ENCODE data around the gene WDFY4.

WDFY4 gene

DNA sequence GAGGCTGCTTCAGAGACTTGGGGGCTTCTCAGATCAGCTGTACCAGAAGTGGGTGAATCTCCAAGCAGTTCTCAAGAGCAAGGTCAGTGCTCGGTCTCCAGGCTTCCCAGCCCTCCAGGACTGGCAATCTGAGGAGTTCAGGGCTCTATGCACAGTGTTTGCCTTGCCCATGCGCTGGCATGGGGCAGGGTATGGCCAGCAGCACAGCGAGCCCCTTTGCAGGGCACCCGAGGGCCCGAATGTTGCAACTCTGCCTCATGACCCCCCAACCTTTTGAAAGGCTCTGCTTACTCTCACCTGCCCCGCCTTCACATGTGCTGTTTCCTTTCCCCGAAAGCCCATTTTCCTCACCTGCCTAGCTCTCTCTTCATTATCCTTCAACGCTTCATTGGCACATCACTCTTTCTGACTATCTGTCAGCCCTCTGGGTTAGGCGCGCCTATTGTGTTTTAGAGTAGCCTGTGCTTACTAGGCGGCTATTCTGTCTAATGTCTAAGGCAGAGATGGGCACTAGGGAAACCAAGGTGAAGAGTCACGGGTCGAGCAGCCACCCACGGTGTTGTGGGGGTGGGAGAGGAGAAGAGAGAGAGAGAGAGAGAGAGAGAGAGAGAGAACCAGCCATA is 83.6 kb downstream of the WDFY4 start:
- Histone ChIP-seq H3K36me3 (ENCODE audit: control insufficient read depth in 2 of 2, insufficient read depth in 2 of 2, low read length in 2 of 2) (no peaks in the 10 kb centered on the region), H3K4me3 (ENCODE audit: low read length in 2 of 2) (no peak overlapping the region), H3K9me3 (ENCODE audit: control insufficient read depth in 2 of 2, low read length in 2 of 2) (no peaks in the 10 kb centered on the region), H3K27ac (ENCODE audit: low read depth in 2 of 2, low read length in 2 of 2) (no peak overlapping the region), H3K9ac (ENCODE audit: low read depth in 1 of 2, low read length in 2 of 2) (no peak overlapping the region), H3K4me1 (ENCODE audit: control insufficient read depth in 2 of 2, insufficient read depth in 2 of 2, low read length in 2 of 2) (no peaks in the 10 kb centered on the region), H3K27me3 (ENCODE audit: control insufficient read depth in 2 of 2, insufficient read depth in 2 of 2, low read length in 2 of 2) (no peaks in the 10 kb centered on the region)

DNA sequence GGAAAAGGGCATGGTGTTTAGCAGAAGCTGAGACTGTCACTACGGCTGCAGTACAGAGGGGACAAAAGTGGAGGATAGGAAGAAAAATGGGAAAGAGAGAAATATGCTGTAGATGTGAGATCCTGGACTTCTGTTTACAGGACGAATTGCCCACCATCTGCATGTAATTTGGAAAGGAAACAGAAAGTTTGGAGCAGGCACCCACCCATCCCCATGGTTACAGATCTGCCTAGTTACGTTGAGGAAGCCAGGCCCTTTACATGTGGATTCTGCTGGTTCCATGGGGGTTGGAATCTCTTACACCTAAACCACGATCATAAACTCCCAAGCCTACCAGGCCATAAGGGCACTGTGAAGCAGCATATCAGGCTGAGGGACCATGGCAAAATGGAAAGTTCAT is 84.3 kb downstream of the WDFY4 start:
- Histone ChIP-seq H3K4me3 (ENCODE audit: low read length in 2 of 2) (no peak overlapping the region), H3K4me1 (ENCODE audit: control insufficient read depth in 2 of 2, insufficient read depth in 2 of 2, low read length in 2 of 2) (no peaks in the 10 kb centered on the region), H3K9me3 (ENCODE audit: control insufficient read depth in 2 of 2, low read length in 2 of 2) (no peaks in the 10 kb centered on the region), H3K36me3 (ENCODE audit: control insufficient read depth in 2 of 2, insufficient read depth in 2 of 2, low read length in 2 of 2) (no peaks in the 10 kb centered on the region), H3K9ac (ENCODE audit: low read depth in 1 of 2, low read length in 2 of 2) (no peak overlapping the region), H3K27ac (ENCODE audit: low read depth in 2 of 2, low read length in 2 of 2) (no peak overlapping the region), H3K27me3 (ENCODE audit: control insufficient read depth in 2 of 2, insufficient read depth in 2 of 2, low read length in 2 of 2) (no peaks in the 10 kb centered on the region)

DNA sequence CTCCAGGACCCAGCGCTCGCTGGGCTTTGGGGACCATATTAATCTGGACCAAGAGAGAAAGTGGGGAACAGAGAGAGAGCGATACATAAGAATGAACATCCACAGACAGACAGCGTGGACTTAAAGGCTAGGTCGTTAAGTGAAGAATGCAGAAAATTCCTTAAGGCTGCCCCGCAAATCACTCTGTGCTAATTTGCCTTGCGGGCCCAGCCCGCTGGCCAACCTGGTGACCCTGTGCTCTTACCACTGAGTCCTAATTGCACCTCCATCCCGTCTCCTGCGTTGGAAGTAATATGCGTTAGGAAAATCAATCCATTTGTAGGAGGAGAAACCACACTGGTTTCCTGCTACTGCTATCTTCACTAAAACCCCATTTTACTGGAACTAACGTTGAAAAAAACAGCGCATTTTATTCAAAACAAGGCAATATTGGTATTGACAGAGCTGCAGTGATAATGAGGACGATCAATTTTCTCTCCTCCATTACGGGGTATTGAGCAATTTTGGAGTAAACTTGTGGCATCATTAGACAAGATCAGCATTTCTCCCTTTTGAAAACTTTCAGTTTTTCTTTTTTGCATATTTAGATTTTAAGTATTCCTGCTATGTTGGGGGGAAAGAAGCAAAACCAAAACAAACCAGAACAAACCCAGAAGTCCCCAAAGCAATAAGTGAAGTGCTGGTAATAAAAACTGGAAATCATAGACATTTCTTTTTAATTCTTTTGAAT is 85.2 kb downstream of the WDFY4 start:
- no peak overlapping the region for H3K27ac ChIP-seq (ENCODE audit: low read depth in 2 of 2, low read length in 2 of 2)

DNA sequence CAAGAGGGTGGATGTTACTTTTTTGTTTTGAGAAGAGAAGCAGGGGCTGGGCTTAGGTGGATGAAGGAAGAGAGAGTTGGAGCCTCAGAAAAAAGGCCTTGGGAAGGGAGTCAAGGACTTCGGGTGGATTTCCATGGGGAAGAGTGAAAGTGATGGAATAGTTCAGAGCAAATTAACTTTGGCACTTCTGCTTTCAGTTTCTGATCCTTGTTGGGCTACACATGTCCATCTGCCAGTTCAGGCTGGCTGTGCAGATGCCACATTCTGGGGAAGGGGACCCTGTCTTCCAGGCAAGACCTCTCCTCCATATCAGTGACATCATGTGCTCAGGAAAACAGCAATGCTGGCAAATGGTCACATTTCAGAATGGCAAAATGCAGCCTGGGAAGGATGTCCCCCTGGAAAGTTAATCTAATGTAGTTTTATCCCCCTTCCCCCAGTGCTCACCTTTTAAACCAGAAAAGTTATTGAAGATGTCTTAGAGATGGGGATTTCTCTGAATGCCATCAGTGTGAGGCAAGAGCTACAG is 86.0 kb downstream of the WDFY4 start:
- Histone ChIP-seq H3K4me3 (ENCODE audit: low read length in 2 of 2) (no peak overlapping the region), H3K27me3 (ENCODE audit: control insufficient read depth in 2 of 2, insufficient read depth in 2 of 2, low read length in 2 of 2) (no peaks in the 10 kb centered on the region), H3K36me3 (ENCODE audit: control insufficient read depth in 2 of 2, insufficient read depth in 2 of 2, low read length in 2 of 2) (no peaks in the 10 kb centered on the region), H3K4me1 (ENCODE audit: control insufficient read depth in 2 of 2, insufficient read depth in 2 of 2, low read length in 2 of 2) (no peaks in the 10 kb centered on the region), H3K9ac (ENCODE audit: low read depth in 1 of 2, low read length in 2 of 2) (no peak overlapping the region), H3K27ac (ENCODE audit: low read depth in 2 of 2, low read length in 2 of 2) (no peak overlapping the region), H3K9me3 (ENCODE audit: control insufficient read depth in 2 of 2, low read length in 2 of 2) (no peaks in the 10 kb centered on the region)

More for the DNA sequence above, 85.2 kb downstream of the WDFY4 start:
- H3K27me3 ChIP-seq (ENCODE audit: control insufficient read depth in 2 of 2, insufficient read depth in 2 of 2, low read length in 2 of 2) = no peaks in the 10 kb centered on the region
- no peaks in the 10 kb centered on the region for H3K4me1 ChIP-seq (ENCODE audit: control insufficient read depth in 2 of 2, insufficient read depth in 2 of 2, low read length in 2 of 2)
- no peak overlapping the region for H3K9ac ChIP-seq (ENCODE audit: low read depth in 1 of 2, low read length in 2 of 2)
- H3K4me3 ChIP-seq (ENCODE audit: low read length in 2 of 2) = no peak overlapping the region
- H3K9me3 ChIP-seq (ENCODE audit: control insufficient read depth in 2 of 2, low read length in 2 of 2) = no peaks in the 10 kb centered on the region
- no peaks in the 10 kb centered on the region for H3K36me3 ChIP-seq (ENCODE audit: control insufficient read depth in 2 of 2, insufficient read depth in 2 of 2, low read length in 2 of 2)

DNA sequence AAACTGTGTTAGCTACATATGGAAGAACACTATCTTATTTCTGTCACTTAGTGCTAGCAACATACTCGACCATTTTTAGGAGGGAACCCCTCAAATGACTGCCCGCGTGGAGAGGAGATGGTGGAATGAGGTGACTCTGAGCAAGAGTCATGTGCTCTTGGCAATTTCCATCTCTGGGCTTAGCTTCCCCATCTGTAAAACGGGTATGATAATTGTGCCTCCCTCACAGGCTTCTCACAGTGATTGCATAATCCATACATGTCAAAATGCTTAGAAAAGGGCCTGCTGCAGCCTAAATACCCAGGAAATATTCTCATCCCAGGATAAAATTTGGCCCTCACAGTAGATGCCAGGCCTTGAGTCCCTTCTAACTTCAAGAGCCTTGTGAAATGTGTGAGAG is 86.6 kb downstream of the WDFY4 start:
- no peak overlapping the region for H3K9ac ChIP-seq (ENCODE audit: low read depth in 1 of 2, low read length in 2 of 2)
- H3K9me3 ChIP-seq (ENCODE audit: control insufficient read depth in 2 of 2, low read length in 2 of 2) = no peaks in the 10 kb centered on the region
- no peaks in the 10 kb centered on the region for H3K4me1 ChIP-seq (ENCODE audit: control insufficient read depth in 2 of 2, insufficient read depth in 2 of 2, low read length in 2 of 2)
- no peak overlapping the region for H3K27ac ChIP-seq (ENCODE audit: low read depth in 2 of 2, low read length in 2 of 2)
- no peak overlapping the region for H3K4me3 ChIP-seq (ENCODE audit: low read length in 2 of 2)
- H3K27me3 ChIP-seq (ENCODE audit: control insufficient read depth in 2 of 2, insufficient read depth in 2 of 2, low read length in 2 of 2) = no peaks in the 10 kb centered on the region
- H3K36me3 ChIP-seq (ENCODE audit: control insufficient read depth in 2 of 2, insufficient read depth in 2 of 2, low read length in 2 of 2) = no peaks in the 10 kb centered on the region

DNA sequence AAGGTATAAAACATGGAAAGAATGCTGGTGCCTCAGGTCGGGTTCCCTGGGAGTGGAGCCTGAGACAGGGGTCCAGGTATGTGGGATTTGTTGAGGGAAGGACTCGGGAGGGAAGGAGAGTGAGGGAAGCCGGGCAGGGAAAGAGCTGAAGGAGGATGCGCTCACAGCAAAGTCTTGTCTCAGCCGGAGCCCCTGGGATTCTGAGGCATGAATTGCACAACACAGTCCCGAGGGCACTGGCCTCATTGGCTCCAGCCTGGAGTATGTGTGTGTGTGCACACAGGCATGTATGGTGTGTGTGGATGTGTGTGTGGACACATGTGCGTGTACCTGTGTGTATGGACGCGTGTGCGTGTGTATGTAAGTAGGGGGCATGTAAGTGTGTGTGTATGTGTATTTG is 87.4 kb downstream of the WDFY4 start:
- Histone ChIP-seq H3K9me3 (ENCODE audit: control insufficient read depth in 2 of 2, low read length in 2 of 2) (no peaks in the 10 kb centered on the region), H3K4me3 (ENCODE audit: low read length in 2 of 2) (no peak overlapping the region), H3K27me3 (ENCODE audit: control insufficient read depth in 2 of 2, insufficient read depth in 2 of 2, low read length in 2 of 2) (no peaks in the 10 kb centered on the region), H3K4me1 (ENCODE audit: control insufficient read depth in 2 of 2, insufficient read depth in 2 of 2, low read length in 2 of 2) (no peaks in the 10 kb centered on the region), H3K27ac (ENCODE audit: low read depth in 2 of 2, low read length in 2 of 2) (no peak overlapping the region), H3K9ac (ENCODE audit: low read depth in 1 of 2, low read length in 2 of 2) (no peak overlapping the region), H3K36me3 (ENCODE audit: control insufficient read depth in 2 of 2, insufficient read depth in 2 of 2, low read length in 2 of 2) (no peaks in the 10 kb centered on the region)

DNA sequence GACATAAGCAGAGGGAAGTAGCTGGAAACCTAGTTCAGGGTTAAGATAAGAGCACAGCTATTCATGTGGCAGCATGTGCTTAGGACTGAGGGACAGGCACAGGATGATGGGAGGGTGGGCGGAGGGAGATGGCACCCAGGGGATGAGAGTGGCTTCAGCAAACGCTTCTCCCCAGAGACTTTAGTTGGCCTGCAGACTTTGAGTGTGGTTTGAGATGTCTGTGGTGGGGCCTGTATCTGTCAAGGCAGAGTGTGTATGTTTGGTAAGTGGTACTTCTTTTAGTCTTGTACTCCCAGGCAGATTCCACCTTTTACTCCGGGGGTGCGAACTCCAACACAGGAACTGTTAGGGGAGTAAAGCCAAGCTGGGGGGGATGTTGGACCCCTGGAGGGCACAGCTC is 88.9 kb downstream of the WDFY4 start:
- H3K4me3 ChIP-seq (ENCODE audit: low read length in 2 of 2) = no peak overlapping the region
- no peak overlapping the region for H3K9ac ChIP-seq (ENCODE audit: low read depth in 1 of 2, low read length in 2 of 2)
- peaks cover 0 to 3% of the 10 kb centered on the region in 2 donors for H3K36me3 ChIP-seq (ENCODE audit: control insufficient read depth in 2 of 2, insufficient read depth in 2 of 2, low read length in 2 of 2)
- H3K27me3 ChIP-seq (ENCODE audit: control insufficient read depth in 2 of 2, insufficient read depth in 2 of 2, low read length in 2 of 2) = no peaks in the 10 kb centered on the region
- no peaks in the 10 kb centered on the region for H3K9me3 ChIP-seq (ENCODE audit: control insufficient read depth in 2 of 2, low read length in 2 of 2)
- no peaks in the 10 kb centered on the region for H3K4me1 ChIP-seq (ENCODE audit: control insufficient read depth in 2 of 2, insufficient read depth in 2 of 2, low read length in 2 of 2)
- H3K27ac ChIP-seq (ENCODE audit: low read depth in 2 of 2, low read length in 2 of 2) = no peak overlapping the region

DNA sequence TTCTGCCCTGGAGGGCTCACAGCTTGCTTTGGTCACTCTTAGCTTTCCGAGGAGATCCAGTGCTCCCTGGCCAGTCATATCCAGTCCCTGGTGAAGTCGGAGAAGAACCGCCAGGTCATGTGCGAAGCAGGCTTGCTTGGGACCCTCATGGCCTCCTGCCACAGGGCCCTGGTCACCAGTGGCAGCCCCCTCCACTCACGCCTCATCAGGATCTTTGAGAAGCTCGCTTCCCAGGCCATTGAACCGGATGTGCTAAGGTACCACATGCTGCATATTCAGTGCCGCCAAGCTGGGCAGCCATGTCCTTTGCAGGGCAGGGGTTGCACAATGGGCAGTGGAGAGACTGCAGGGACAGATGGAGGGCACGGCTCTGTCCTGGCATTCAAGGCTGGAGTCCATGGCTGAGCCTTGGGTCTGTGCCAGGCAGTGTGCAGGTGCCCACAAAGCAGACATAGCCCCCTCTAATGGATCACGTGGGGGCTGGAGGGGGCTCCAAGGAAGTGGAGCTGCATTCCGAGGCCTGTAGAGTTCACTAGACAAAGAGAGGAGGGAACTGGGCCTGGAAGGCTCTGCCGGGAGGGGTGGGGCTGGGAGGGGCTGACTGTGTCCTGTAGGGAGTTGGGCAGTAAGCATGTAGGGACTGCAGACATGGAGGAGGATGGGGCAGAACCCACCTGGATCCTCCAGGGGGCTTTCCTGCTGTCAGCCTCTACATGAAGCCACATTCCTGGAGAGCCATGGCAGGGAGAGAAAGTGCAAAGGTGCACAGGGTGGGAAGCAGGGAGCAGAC is 89.9 kb downstream of the WDFY4 start:
- no peak overlapping the region for H3K27ac ChIP-seq (ENCODE audit: low read depth in 2 of 2, low read length in 2 of 2)
- no peak overlapping the region for H3K4me3 ChIP-seq (ENCODE audit: low read length in 2 of 2)
- H3K27me3 ChIP-seq (ENCODE audit: control insufficient read depth in 2 of 2, insufficient read depth in 2 of 2, low read length in 2 of 2) = no peaks in the 10 kb centered on the region
- no peak overlapping the region for H3K9ac ChIP-seq (ENCODE audit: low read depth in 1 of 2, low read length in 2 of 2)
- H3K4me1 ChIP-seq (ENCODE audit: control insufficient read depth in 2 of 2, insufficient read depth in 2 of 2, low read length in 2 of 2) = no peaks in the 10 kb centered on the region
- peaks cover 0 to 3% of the 10 kb centered on the region in 2 donors for H3K36me3 ChIP-seq (ENCODE audit: control insufficient read depth in 2 of 2, insufficient read depth in 2 of 2, low read length in 2 of 2)
- H3K9me3 ChIP-seq (ENCODE audit: control insufficient read depth in 2 of 2, low read length in 2 of 2) = no peaks in the 10 kb centered on the region

DNA sequence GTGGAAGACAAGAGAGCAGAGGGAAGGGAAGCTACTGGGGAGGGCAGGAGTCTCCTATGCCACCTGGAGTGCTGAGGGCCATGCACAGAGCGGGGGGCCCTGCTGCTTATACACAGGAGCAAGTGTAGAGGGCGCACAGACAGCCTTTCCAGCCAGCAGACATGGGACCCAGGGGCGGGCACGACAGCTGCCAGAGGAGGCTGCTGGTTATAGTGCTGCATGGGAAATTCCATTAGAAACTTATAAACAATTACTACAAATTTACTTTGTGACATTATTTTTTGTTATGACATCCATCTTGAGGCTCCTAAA is 90.5 kb downstream of the WDFY4 start:
- Histone ChIP-seq H3K4me3 (ENCODE audit: low read length in 2 of 2) (no peak overlapping the region), H3K27ac (ENCODE audit: low read depth in 2 of 2, low read length in 2 of 2) (no peak overlapping the region), H3K9me3 (ENCODE audit: control insufficient read depth in 2 of 2, low read length in 2 of 2) (no peaks in the 10 kb centered on the region), H3K36me3 (ENCODE audit: control insufficient read depth in 2 of 2, insufficient read depth in 2 of 2, low read length in 2 of 2) (peaks cover 0 to 3% of the 10 kb centered on the region in 2 donors), H3K27me3 (ENCODE audit: control insufficient read depth in 2 of 2, insufficient read depth in 2 of 2, low read length in 2 of 2) (no peaks in the 10 kb centered on the region), H3K4me1 (ENCODE audit: control insufficient read depth in 2 of 2, insufficient read depth in 2 of 2, low read length in 2 of 2) (no peaks in the 10 kb centered on the region), H3K9ac (ENCODE audit: low read depth in 1 of 2, low read length in 2 of 2) (no peak overlapping the region)

DNA sequence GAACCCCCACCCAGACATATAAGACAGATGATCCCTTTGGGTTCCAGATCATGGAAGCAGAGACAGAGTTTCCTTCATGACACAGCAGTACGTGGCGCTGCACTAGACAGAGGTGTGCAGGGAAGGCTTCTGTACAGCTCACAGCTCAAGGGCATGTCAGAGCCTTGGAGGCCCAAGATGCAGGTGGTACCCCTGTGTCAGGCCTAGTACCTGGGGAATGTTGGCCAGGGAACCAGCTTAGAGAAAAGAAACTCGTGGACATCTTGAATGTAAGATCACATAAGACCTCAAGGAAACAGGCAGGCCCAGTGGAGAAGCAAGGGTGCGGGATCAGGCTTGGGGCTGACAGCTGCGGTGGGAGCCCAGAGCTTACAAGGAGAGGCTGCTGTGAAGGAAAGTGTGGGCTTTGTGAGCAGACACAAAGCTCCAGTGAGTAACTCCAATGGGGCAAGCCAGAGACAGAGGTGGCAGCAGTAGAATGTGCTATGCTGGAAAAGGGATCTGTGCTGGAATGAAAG is 91.4 kb downstream of the WDFY4 start:
- no peak overlapping the region for H3K9ac ChIP-seq (ENCODE audit: low read depth in 1 of 2, low read length in 2 of 2)
- no peaks in the 10 kb centered on the region for H3K4me1 ChIP-seq (ENCODE audit: control insufficient read depth in 2 of 2, insufficient read depth in 2 of 2, low read length in 2 of 2)

More for the DNA sequence above, 91.4 kb downstream of the WDFY4 start:
- no peaks in the 10 kb centered on the region for H3K9me3 ChIP-seq (ENCODE audit: control insufficient read depth in 2 of 2, low read length in 2 of 2)
- no peak overlapping the region for H3K27ac ChIP-seq (ENCODE audit: low read depth in 2 of 2, low read length in 2 of 2)
- H3K4me3 ChIP-seq (ENCODE audit: low read length in 2 of 2) = no peak overlapping the region
- no peaks in the 10 kb centered on the region for H3K27me3 ChIP-seq (ENCODE audit: control insufficient read depth in 2 of 2, insufficient read depth in 2 of 2, low read length in 2 of 2)
- peaks cover 0 to 3% of the 10 kb centered on the region in 2 donors for H3K36me3 ChIP-seq (ENCODE audit: control insufficient read depth in 2 of 2, insufficient read depth in 2 of 2, low read length in 2 of 2)
